ES-I3 (cell line): ENCODE results near the gene ANKMY1.

Source experiments
- H3K36me3 ChIP-seq: 2 replicates; pipeline ENCODE4 v1.6.1; 2013; ENCODE audit warnings: mild to moderate bottlenecking, low read length, control low read depth, moderate library complexity; ENCODE audit not compliant: insufficient read depth
- H3K4me1 ChIP-seq: 2 replicates; pipeline ENCODE4 v1.6.1; 2013; ENCODE audit warnings: mild to moderate bottlenecking, control low read depth, low read length; ENCODE audit not compliant: insufficient read depth
- H3K9ac ChIP-seq: 2 replicates; pipeline ENCODE4 v1.6.1; 2013; ENCODE audit warnings: low read depth, mild to moderate bottlenecking, low read length, moderate library complexity
- H3K9me3 ChIP-seq: 2 replicates; pipeline ENCODE4 v1.6.1; 2013; ENCODE audit warnings: mild to moderate bottlenecking, low read length, moderate library complexity; ENCODE audit not compliant: control insufficient read depth, insufficient read depth

Gene ANKMY1

GRCh38 chr2:240464514-240465241 lies 93.1 kb downstream of the ANKMY1 start:
- Histone ChIP-seq H3K9ac (no peak overlapping the region), H3K4me1 (peaks cover under 1% of the 10 kb centered on the region; the same call in 1 of the 2 replicates), H3K36me3 (peaks cover 6% of the 10 kb centered on the region; the same call in 1 of the 2 replicates), H3K9me3 (no peaks in the 10 kb centered on the region)

GRCh38 chr2:240463866-240464481 lies 93.8 kb downstream of the ANKMY1 start:
- Histone ChIP-seq H3K9me3 (no peaks in the 10 kb centered on the region), H3K36me3 (peaks cover 6% of the 10 kb centered on the region; the same call in 1 of the 2 replicates), H3K4me1 (peaks cover 6% of the 10 kb centered on the region; the same call in 1 of the 2 replicates), H3K9ac (no peak overlapping the region)

- Histone ChIP-seq H3K9me3 (no peaks in the 10 kb centered on the region), H3K4me1 (peaks cover 12% of the 10 kb centered on the region), H3K36me3 (peaks cover 6% of the 10 kb centered on the region; the same call in 1 of the 2 replicates), H3K9ac (no peak overlapping the region)
Measured at GRCh38 chr2:240463274-240463865, 94.4 kb downstream of the ANKMY1 start.

GRCh38 chr2:240462707-240463273 lies 95.0 kb downstream of the ANKMY1 start:
- Histone ChIP-seq H3K36me3 (peaks cover 6% of the 10 kb centered on the region; the same call in 1 of the 2 replicates), H3K9me3 (no peaks in the 10 kb centered on the region), H3K9ac (no peak overlapping the region), H3K4me1 (peaks cover 18% of the 10 kb centered on the region)

GRCh38 chr2:240462073-240462706 lies 95.6 kb downstream of the ANKMY1 start:
- H3K4me1 ChIP-seq: peaks cover 21% of the 10 kb centered on the region
- H3K36me3 ChIP-seq: peaks cover 5% of the 10 kb centered on the region; the same call in 1 of the 2 replicates
- H3K9ac ChIP-seq: no peak overlapping the region
- no peaks in the 10 kb centered on the region for H3K9me3 ChIP-seq

- Histone ChIP-seq H3K36me3 (peaks cover 3% of the 10 kb centered on the region; the same call in 1 of the 2 replicates), H3K9ac (no peak overlapping the region)
Measured at GRCh38 chr2:240461471-240462072, 96.2 kb downstream of the ANKMY1 start.

GRCh38 chr2:240460781-240461431 lies 96.9 kb downstream of the ANKMY1 start:
- H3K4me1 ChIP-seq: peaks cover 28% of the 10 kb centered on the region
- no peak overlapping the region for H3K9ac ChIP-seq
- peaks cover 3% of the 10 kb centered on the region; the same call in 1 of the 2 replicates for H3K36me3 ChIP-seq
- H3K9me3 ChIP-seq: no peaks in the 10 kb centered on the region

More at GRCh38 chr2:240461471-240462072, 96.2 kb downstream of the ANKMY1 start:
- Histone ChIP-seq H3K9me3 (no peaks in the 10 kb centered on the region), H3K4me1 (peaks cover 27% of the 10 kb centered on the region)

GRCh38 chr2:240460253-240460711 lies 97.5 kb downstream of the ANKMY1 start:
- Histone ChIP-seq H3K9ac (no peak overlapping the region), H3K4me1 (peaks cover 28% of the 10 kb centered on the region), H3K36me3 (peaks cover 3% of the 10 kb centered on the region; the same call in 1 of the 2 replicates), H3K9me3 (no peaks in the 10 kb centered on the region)

GRCh38 chr2:240459401-240460252 lies 98.2 kb downstream of the ANKMY1 start:
- H3K4me1 ChIP-seq: peaks cover 31% of the 10 kb centered on the region
- H3K9me3 ChIP-seq: no peaks in the 10 kb centered on the region
- no peak overlapping the region for H3K9ac ChIP-seq
- peaks cover 3% of the 10 kb centered on the region; the same call in 1 of the 2 replicates for H3K36me3 ChIP-seq

- Histone ChIP-seq H3K36me3 (0 out of 2 replicates have a peak, but pooled peaks cover 2% of the 10 kb centered on the region), H3K4me1 (peaks cover 33% of the 10 kb centered on the region), H3K9me3 (no peaks in the 10 kb centered on the region), H3K9ac (no peak overlapping the region)
Measured at GRCh38 chr2:240458900-240459391, 98.8 kb downstream of the ANKMY1 start.

GRCh38 chr2:240458044-240458899 lies 99.5 kb downstream of the ANKMY1 start:
- H3K9ac ChIP-seq: no peak overlapping the region
- H3K4me1 ChIP-seq: peaks cover 33% of the 10 kb centered on the region
- H3K9me3 ChIP-seq: no peaks in the 10 kb centered on the region
- no peaks in the 10 kb centered on the region for H3K36me3 ChIP-seq
